ENCODE data around the gene TEX12.
"Not testable (repeated sequence)": the region's sequence is repeated elsewhere in the genome, so short reads cannot be mapped to it uniquely, and the experiment has no call there.

Gene TEX12

DNA sequence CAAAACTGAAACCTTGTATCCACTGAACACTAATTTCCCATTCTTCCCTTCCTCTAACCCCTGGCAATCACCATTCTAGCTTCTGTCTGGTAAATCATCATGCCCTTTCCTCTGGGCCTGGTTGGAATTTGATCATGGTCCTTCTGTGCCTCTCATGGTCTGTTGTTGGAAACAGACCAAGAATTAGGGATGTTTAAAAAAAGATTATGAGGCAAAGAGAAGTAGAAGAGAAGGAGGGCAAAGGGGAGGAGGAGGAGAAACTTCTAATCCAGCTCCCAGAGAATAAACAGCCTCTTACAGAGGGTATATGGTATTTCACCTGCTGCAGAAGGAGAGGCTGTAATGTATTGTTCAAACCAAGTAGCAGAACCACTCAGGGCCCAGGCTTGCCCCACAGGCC is 18.7 kb downstream of the TEX12 start:
- Histone ChIP-seq H3K27ac (ENCODE audit: low read depth, low read length) (no peak overlapping the region), H3K9me3 (ENCODE audit: insufficient read depth, low read depth, low read length) (no peaks in the 10 kb centered on the region), H3K4me3 (ENCODE audit: low read length) (no peak overlapping the region), H3K36me3 (ENCODE audit: insufficient read depth, low read length) (no peaks in the 10 kb centered on the region), H3K9ac (ENCODE audit: low read depth, low read length) (no peak overlapping the region), H3K4me1 (ENCODE audit: insufficient read depth, low read length) (no peaks in the 10 kb centered on the region), H3K27me3 (ENCODE audit: insufficient read depth, low read length) (no peaks in the 10 kb centered on the region)

DNA sequence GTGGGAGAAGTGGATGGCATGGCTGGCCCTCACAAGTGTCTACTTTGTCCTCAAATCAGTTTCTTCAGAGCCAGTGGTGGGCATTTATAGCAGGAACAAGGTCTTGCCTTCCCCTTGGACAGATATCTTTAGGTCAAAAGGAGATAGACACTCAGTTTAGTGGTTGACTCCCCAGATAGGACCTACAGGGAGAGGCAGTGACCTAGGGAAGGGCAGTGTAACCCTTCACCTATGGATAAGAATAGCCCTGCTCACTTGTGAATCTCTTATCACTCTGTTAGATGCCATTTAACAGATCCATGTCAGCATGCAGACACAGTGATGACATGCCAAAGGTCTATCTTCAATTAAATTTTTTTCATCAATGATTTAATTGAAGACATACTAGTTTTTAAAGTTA is 19.1 kb downstream of the TEX12 start:
- no peaks in the 10 kb centered on the region for H3K27me3 ChIP-seq (ENCODE audit: insufficient read depth, low read length)
- H3K9me3 ChIP-seq (ENCODE audit: insufficient read depth, low read depth, low read length): no peaks in the 10 kb centered on the region
- no peak overlapping the region for H3K27ac ChIP-seq (ENCODE audit: low read depth, low read length)
- no peaks in the 10 kb centered on the region for H3K36me3 ChIP-seq (ENCODE audit: insufficient read depth, low read length)
- H3K9ac ChIP-seq (ENCODE audit: low read depth, low read length): no peak overlapping the region
- no peak overlapping the region for H3K4me3 ChIP-seq (ENCODE audit: low read length)
- H3K4me1 ChIP-seq (ENCODE audit: insufficient read depth, low read length): no peaks in the 10 kb centered on the region

- not testable (repeated sequence) for H3K27ac ChIP-seq (ENCODE audit: low read depth, low read length)
Measured at GRCh38 chr11:112195113-112195512, 27.9 kb downstream of the TEX12 start.

DNA sequence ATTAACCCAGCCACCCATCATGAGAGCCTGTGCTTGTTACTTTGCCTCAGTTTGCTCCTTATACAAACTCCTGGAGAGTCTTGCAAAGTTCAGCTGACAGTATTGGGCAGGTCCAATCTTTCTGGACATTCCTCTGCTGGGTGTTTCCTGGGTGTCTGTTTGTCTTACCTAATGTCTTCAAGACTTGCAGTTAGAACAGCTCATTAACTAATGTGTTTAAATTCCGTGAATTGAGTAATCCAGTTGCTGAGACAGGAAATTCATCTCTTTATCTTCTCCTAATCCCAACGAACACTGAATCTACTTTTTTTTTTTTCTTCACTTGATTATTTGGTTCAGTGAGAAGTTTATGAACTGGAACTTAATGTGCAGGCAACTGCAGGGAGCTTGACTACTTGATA is 28.8 kb downstream of the TEX12 start:
- Histone ChIP-seq H3K9ac (ENCODE audit: low read depth, low read length) (no peak overlapping the region), H3K4me3 (ENCODE audit: low read length) (no peak overlapping the region), H3K36me3 (ENCODE audit: insufficient read depth, low read length) (no peaks in the 10 kb centered on the region), H3K27me3 (ENCODE audit: insufficient read depth, low read length) (no peaks in the 10 kb centered on the region), H3K9me3 (ENCODE audit: insufficient read depth, low read depth, low read length) (no peaks in the 10 kb centered on the region), H3K4me1 (ENCODE audit: insufficient read depth, low read length) (no peaks in the 10 kb centered on the region), H3K27ac (ENCODE audit: low read depth, low read length) (no peak overlapping the region)
- WGBS: 100% methylated on average over 1 of the region's 2 CpGs

More at GRCh38 chr11:112195113-112195512, 27.9 kb downstream of the TEX12 start:
- WGBS: 90% methylated on average over 11 of the region's 11 CpGs
- H3K9ac ChIP-seq (ENCODE audit: low read depth, low read length); H3K4me1 ChIP-seq (ENCODE audit: insufficient read depth, low read length); H3K4me3 ChIP-seq (ENCODE audit: low read length); H3K36me3 ChIP-seq (ENCODE audit: insufficient read depth, low read length); H3K27me3 ChIP-seq (ENCODE audit: insufficient read depth, low read length); H3K9me3 ChIP-seq (ENCODE audit: insufficient read depth, low read depth, low read length): not testable (repeated sequence)

DNA sequence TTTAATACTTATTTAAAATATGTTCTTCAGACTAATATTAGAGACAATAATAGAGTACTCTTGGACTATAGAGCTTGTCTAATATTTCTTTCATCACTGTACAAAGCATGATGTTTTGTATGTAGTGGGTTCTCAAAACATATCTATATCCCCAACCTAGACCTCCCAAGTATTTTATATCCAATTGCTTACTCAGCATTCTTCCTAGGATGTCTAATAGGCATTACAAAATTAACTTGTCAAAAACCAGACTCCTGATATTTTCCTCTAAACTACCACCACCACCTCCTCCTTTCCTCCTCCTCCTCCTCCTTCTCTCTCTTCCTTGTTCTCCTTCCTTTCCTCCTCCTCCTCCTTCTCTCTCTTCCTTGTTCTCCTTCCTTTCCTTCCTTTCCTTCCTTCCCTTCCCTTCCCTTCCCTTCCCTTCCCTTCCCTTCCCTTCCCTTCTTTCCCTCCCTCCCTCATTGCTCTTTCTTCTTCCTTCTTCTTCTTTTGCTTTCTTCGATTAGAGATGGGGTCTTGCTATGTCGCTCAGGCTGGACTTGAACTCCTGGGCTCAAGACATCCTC is 29.4 kb downstream of the TEX12 start:
- H3K9ac ChIP-seq (ENCODE audit: low read depth, low read length): no peak overlapping the region
- H3K27me3 ChIP-seq (ENCODE audit: insufficient read depth, low read length): no peaks in the 10 kb centered on the region
- no peaks in the 10 kb centered on the region for H3K36me3 ChIP-seq (ENCODE audit: insufficient read depth, low read length)
- 94% methylated on average over 2 of the region's 2 CpGs for WGBS
- H3K27ac ChIP-seq (ENCODE audit: low read depth, low read length): no peak overlapping the region
- no peaks in the 10 kb centered on the region for H3K4me1 ChIP-seq (ENCODE audit: insufficient read depth, low read length)
- H3K9me3 ChIP-seq (ENCODE audit: insufficient read depth, low read depth, low read length): no peaks in the 10 kb centered on the region
- H3K4me3 ChIP-seq (ENCODE audit: low read length): no peak overlapping the region

DNA sequence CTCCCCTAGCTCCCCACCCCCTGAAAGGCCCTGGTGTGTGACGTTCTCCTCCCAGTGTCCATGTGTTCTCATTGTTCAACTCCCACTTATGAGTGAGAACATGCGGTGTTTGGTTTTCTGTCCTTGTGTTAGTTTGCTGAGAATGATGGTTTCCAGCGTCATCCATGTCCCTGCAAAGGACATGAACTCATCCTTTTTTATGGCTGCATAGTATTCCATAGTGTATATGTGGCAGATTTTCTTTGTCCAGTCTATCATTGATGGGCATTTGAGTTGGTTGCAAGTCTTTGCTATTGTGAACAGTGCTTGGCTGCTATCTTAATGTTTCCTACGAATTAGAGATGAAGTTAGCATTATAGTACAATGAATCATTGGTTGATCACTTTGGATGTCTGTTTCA is 31.9 kb downstream of the TEX12 start:
- WGBS: 75% methylated on average over 3 of the region's 4 CpGs
- not testable (repeated sequence) for H3K27me3 ChIP-seq (ENCODE audit: insufficient read depth, low read length); H3K4me1 ChIP-seq (ENCODE audit: insufficient read depth, low read length); H3K9ac ChIP-seq (ENCODE audit: low read depth, low read length); H3K27ac ChIP-seq (ENCODE audit: low read depth, low read length); H3K36me3 ChIP-seq (ENCODE audit: insufficient read depth, low read length); H3K4me3 ChIP-seq (ENCODE audit: low read length); H3K9me3 ChIP-seq (ENCODE audit: insufficient read depth, low read depth, low read length)

DNA sequence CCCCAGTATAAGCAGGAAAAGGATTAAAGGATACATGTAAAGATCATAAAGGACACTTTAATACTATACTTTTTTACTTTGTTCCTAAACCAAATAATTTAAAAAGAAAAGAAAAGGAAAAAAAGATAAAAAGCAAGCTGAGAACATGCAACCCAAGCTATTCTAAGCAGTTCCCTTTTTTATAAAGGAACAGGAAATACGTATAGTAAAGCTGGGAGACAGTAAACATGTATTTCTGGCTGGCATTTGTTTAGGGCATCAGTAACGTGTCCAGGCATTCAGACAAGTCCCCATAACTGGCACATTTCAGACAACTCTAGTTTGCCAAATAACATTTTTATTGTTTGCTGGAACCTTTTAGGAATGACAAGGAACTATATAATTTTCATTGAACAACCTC is 33.1 kb downstream of the TEX12 start:
- Histone ChIP-seq H3K4me1 (ENCODE audit: insufficient read depth, low read length) (no peaks in the 10 kb centered on the region), H3K27ac (ENCODE audit: low read depth, low read length) (no peak overlapping the region), H3K27me3 (ENCODE audit: insufficient read depth, low read length) (no peaks in the 10 kb centered on the region), H3K9me3 (ENCODE audit: insufficient read depth, low read depth, low read length) (no peaks in the 10 kb centered on the region), H3K36me3 (ENCODE audit: insufficient read depth, low read length) (no peaks in the 10 kb centered on the region), H3K9ac (ENCODE audit: low read depth, low read length) (no peak overlapping the region), H3K4me3 (ENCODE audit: low read length) (no peak overlapping the region)
- 39% methylated on average over 2 of the region's 2 CpGs for WGBS

- no peaks in the 10 kb centered on the region for H3K4me1 ChIP-seq (ENCODE audit: insufficient read depth, low read length)
Measured at GRCh38 chr11:112206071-112206470, 38.9 kb downstream of the TEX12 start.

DNA sequence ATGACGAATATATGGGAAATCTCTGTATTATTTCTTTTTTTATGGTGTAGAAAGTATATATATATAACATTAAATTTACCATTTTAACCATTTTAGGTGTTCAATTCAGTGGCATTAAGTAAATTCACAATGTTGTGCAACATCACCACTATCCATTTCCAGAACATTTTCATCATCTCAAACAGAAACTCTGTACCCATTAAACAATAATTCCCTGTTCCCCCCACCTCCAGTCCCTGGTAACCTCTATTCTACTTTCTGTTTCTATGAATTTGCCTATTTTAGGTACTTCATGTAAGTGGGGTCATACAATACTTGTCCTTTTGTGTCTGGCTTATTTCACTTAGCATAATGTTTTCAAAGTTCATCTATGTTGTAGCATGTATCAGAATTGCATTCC is 43.7 kb downstream of the TEX12 start:
- Histone ChIP-seq H3K9me3 (ENCODE audit: insufficient read depth, low read depth, low read length) (no peaks in the 10 kb centered on the region), H3K4me1 (ENCODE audit: insufficient read depth, low read length) (no peaks in the 10 kb centered on the region), H3K27ac (ENCODE audit: low read depth, low read length) (no peak overlapping the region), H3K36me3 (ENCODE audit: insufficient read depth, low read length) (no peaks in the 10 kb centered on the region), H3K27me3 (ENCODE audit: insufficient read depth, low read length) (no peaks in the 10 kb centered on the region), H3K4me3 (ENCODE audit: low read length) (no peak overlapping the region), H3K9ac (ENCODE audit: low read depth, low read length) (no peak overlapping the region)
- WGBS: no CpG with 5 or more reads among the region's 1 CpG

More at GRCh38 chr11:112206071-112206470, 38.9 kb downstream of the TEX12 start:
- Histone ChIP-seq H3K9me3 (ENCODE audit: insufficient read depth, low read depth, low read length) (no peaks in the 10 kb centered on the region), H3K36me3 (ENCODE audit: insufficient read depth, low read length) (no peaks in the 10 kb centered on the region), H3K27ac (ENCODE audit: low read depth, low read length) (no peak overlapping the region), H3K9ac (ENCODE audit: low read depth, low read length) (no peak overlapping the region), H3K4me3 (ENCODE audit: low read length) (no peak overlapping the region), H3K27me3 (ENCODE audit: insufficient read depth, low read length) (no peaks in the 10 kb centered on the region)
- 92% methylated on average over 23 of the region's 23 CpGs for WGBS

DNA sequence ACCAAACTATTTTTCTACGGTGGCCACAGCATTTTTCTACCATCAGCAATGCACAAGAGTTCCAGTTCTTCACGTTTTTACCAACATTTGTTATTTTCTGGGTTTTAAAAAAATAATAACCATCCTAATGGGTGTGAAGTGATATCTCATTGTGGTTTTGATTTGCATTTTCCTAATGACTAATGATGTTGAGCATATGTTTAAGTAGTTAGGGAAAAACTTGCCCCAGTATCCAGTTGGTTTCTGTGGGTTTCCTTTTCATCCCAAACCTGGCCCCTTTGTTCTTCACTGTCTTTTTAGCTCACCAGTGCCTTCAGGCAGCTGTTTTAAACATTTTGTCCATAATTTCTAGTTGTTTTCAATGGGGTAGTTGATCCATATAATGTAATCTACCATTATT is 44.4 kb downstream of the TEX12 start:
- WGBS: 51% methylated on average over 2 of the region's 2 CpGs

DNA sequence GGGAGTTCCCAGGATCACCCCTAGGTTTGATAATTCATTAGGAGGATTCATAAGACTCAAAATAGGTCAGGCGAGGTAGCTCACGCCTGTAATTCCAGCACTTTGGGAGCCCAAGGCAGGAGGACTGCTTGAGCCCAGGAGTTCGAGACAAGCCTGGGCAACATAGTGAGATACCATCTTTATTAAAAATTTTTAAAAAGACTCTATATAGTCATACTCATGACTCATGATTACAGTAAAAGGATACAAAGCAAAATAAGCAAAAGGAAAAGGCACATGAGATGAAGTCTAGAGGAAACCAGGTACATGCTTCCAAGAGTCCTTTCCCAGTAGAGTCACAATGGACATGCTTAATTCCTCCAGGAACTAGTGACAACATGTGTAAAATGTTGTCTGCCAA is 45.1 kb downstream of the TEX12 start:
- Histone ChIP-seq H3K27ac (ENCODE audit: low read depth, low read length) (no peak overlapping the region), H3K4me3 (ENCODE audit: low read length) (no peak overlapping the region), H3K27me3 (ENCODE audit: insufficient read depth, low read length) (no peaks in the 10 kb centered on the region), H3K9me3 (ENCODE audit: insufficient read depth, low read depth, low read length) (no peaks in the 10 kb centered on the region), H3K36me3 (ENCODE audit: insufficient read depth, low read length) (no peaks in the 10 kb centered on the region), H3K9ac (ENCODE audit: low read depth, low read length) (no peak overlapping the region), H3K4me1 (ENCODE audit: insufficient read depth, low read length) (no peaks in the 10 kb centered on the region)
- 87% methylated on average over 3 of the region's 3 CpGs for WGBS

More for the DNA sequence above, 44.4 kb downstream of the TEX12 start:
- no peak overlapping the region for H3K27ac ChIP-seq (ENCODE audit: low read depth, low read length)
- H3K9ac ChIP-seq (ENCODE audit: low read depth, low read length): no peak overlapping the region
- H3K9me3 ChIP-seq (ENCODE audit: insufficient read depth, low read depth, low read length): no peaks in the 10 kb centered on the region
- no peaks in the 10 kb centered on the region for H3K4me1 ChIP-seq (ENCODE audit: insufficient read depth, low read length)
- H3K36me3 ChIP-seq (ENCODE audit: insufficient read depth, low read length): no peaks in the 10 kb centered on the region
- no peaks in the 10 kb centered on the region for H3K27me3 ChIP-seq (ENCODE audit: insufficient read depth, low read length)
- no peak overlapping the region for H3K4me3 ChIP-seq (ENCODE audit: low read length)

GRCh38 chr11:112212710-112213109 is 45.5 kb downstream of the TEX12 start:
- no peaks in the 10 kb centered on the region for H3K36me3 ChIP-seq (ENCODE audit: insufficient read depth, low read length)

More at GRCh38 chr11:112212710-112213109, 45.5 kb downstream of the TEX12 start:
- Histone ChIP-seq H3K27ac (ENCODE audit: low read depth, low read length) (no peak overlapping the region), H3K9me3 (ENCODE audit: insufficient read depth, low read depth, low read length) (no peaks in the 10 kb centered on the region), H3K4me1 (ENCODE audit: insufficient read depth, low read length) (no peaks in the 10 kb centered on the region), H3K27me3 (ENCODE audit: insufficient read depth, low read length) (no peaks in the 10 kb centered on the region), H3K4me3 (ENCODE audit: low read length) (no peak overlapping the region), H3K9ac (ENCODE audit: low read depth, low read length) (no peak overlapping the region)

All from HUES64 (cell line).